Trophoblast cell (in vitro differentiated cells and primary cell): Measurements from ENCODE around the gene PRPF40A.

Experiments
- DNase-seq, 2 donors: peaks; one replicate each; pipeline ENCODE4 v3.0.0-alpha.2; 2016
- H2AFZ ChIP-seq: 2 replicates; pipeline ENCODE4 v1.6.1; 2013; ENCODE audit warnings: low read length, moderate library complexity, mild to moderate bottlenecking; ENCODE audit not compliant: insufficient read depth, poor library complexity
- H2AK5ac ChIP-seq: 2 replicates; pipeline ENCODE4 v1.6.1; 2013; ENCODE audit warnings: mild to moderate bottlenecking, low read length
- H2BK120ac ChIP-seq: 2 replicates; pipeline ENCODE4 v1.6.1; 2013; ENCODE audit warnings: low read length, mild to moderate bottlenecking, moderate library complexity; ENCODE audit not compliant: insufficient read depth, poor library complexity
- H2BK12ac ChIP-seq: 2 replicates; pipeline ENCODE4 v1.6.1; 2013; ENCODE audit warnings: mild to moderate bottlenecking, low read length, moderate library complexity
- H2BK5ac ChIP-seq: 2 replicates; pipeline ENCODE4 v1.6.1; 2013; ENCODE audit warnings: low read length, low read depth, moderate library complexity, mild to moderate bottlenecking; ENCODE audit not compliant: poor library complexity
- H3K14ac ChIP-seq: 2 replicates; pipeline ENCODE4 v1.6.1; 2013; ENCODE audit warnings: mild to moderate bottlenecking, low read length
- H3K18ac ChIP-seq: 2 replicates; pipeline ENCODE4 v1.6.1; 2013; ENCODE audit warnings: mild to moderate bottlenecking, low read length
- H3K23ac ChIP-seq: 2 replicates; pipeline ENCODE4 v1.6.1; 2013; ENCODE audit warnings: low read length
- H3K27ac ChIP-seq: 2 replicates; pipeline ENCODE4 v1.5.1; 2013; ENCODE audit warnings: low read depth, mild to moderate bottlenecking, inconsistent platforms, low read length, moderate library complexity
- H3K27me3 ChIP-seq: 2 replicates; pipeline ENCODE4 v1.6.1; 2013; ENCODE audit warnings: inconsistent platforms, mild to moderate bottlenecking, low read length, moderate library complexity; ENCODE audit not compliant: insufficient read depth
- H3K36me3 ChIP-seq, 2 experiments: 1 replicate in 1 of 2; 2 replicates in 1 of 2; pipeline ENCODE4 v1.6.1; 2013; ENCODE audit warnings: low read length in 2 of 2, mild to moderate bottlenecking in 2 of 2, moderate library complexity in 1 of 2; ENCODE audit not compliant: insufficient read depth in 2 of 2, control insufficient read depth in 1 of 2
- H3K4ac ChIP-seq: 2 replicates; pipeline ENCODE4 v1.6.1; 2013; ENCODE audit warnings: low read depth, mild to moderate bottlenecking, low read length, moderate library complexity
- H3K4me1 ChIP-seq, 2 experiments: 1 replicate in 1 of 2; 2 replicates in 1 of 2; pipeline ENCODE4 v1.6.1; 2013; ENCODE audit warnings: low read length in 2 of 2, mild to moderate bottlenecking in 2 of 2, moderate library complexity in 1 of 2; ENCODE audit not compliant: insufficient read depth in 2 of 2, control insufficient read depth in 1 of 2
- H3K4me2 ChIP-seq: 2 replicates; pipeline ENCODE4 v1.6.1; 2013; ENCODE audit warnings: inconsistent platforms, mild to moderate bottlenecking, low read length, moderate library complexity
- H3K4me3 ChIP-seq: 2 replicates; pipeline ENCODE4 v1.5.1; 2013; ENCODE audit warnings: mild to moderate bottlenecking, low read depth, low read length, inconsistent platforms
- H3K79me1 ChIP-seq: one replicate; pipeline ENCODE4 v1.6.1; 2013; ENCODE audit warnings: low read length
- H3K79me2 ChIP-seq: 2 replicates; pipeline ENCODE4 v1.6.1; 2013; ENCODE audit warnings: low read length, mild to moderate bottlenecking; ENCODE audit not compliant: control insufficient read depth, insufficient read depth, poor library complexity
- H3K9ac ChIP-seq: 2 replicates; pipeline ENCODE4 v1.6.1; 2013; ENCODE audit warnings: mild to moderate bottlenecking, low read length
- H3K9me3 ChIP-seq: 2 replicates; pipeline ENCODE4 v1.6.1; 2013; ENCODE audit warnings: low read depth, mild to moderate bottlenecking, control low read depth, inconsistent platforms, low read length; ENCODE audit not compliant: insufficient read depth
- H4K12ac ChIP-seq: 2 replicates; pipeline ENCODE4 v1.6.1; 2013; ENCODE audit warnings: low read depth, mild to moderate bottlenecking, low read length, moderate library complexity
- H4K8ac ChIP-seq: 2 replicates; pipeline ENCODE4 v1.6.1; 2013; ENCODE audit warnings: low read depth, mild to moderate bottlenecking, low read length, moderate library complexity
- H4K91ac ChIP-seq: one replicate; pipeline ENCODE4 v1.6.1; 2013; ENCODE audit warnings: low read depth, mild to moderate bottlenecking, low read length, moderate library complexity
- WGBS: extraction: QIAGEN DNeasy Blood & Tissue Kit; methylation state at CpG from one replicate; pipeline ENCODE4 v1.1.7; 2013; ENCODE audit warnings: missing lambda C conversion rate; ENCODE audit not compliant: insufficient read length, insufficient coverage; ENCODE audit errors: extremely low coverage; 5-methylcytosine and 5-hydroxymethylcytosine counted together

PRPF40A gene

DNA sequence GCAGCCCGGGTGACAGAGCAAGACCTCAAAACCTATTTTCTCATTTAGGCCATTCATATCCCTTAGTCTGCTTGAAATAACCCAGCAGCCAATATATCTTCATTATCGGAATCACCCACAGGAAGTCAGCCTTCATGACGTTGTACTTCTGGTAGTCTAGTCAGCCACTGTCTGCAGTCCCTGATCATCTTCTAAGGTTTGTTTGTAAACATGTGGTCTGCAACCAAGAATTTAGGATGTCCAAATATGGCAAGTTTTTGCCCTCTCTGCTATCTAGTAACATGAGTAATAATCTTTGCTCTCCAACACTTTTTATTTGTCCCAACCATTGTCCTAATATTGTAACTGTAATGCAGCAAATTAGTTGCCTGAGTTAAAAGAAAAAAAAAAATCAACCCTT is 92.5 kb downstream of the PRPF40A start:
- peaks cover 1% of the 10 kb centered on the region for H3K9me3 ChIP-seq
- H3K4ac ChIP-seq, result no peak overlapping the region
- H4K91ac ChIP-seq, result no peak overlapping the region
- H3K79me2 ChIP-seq, result no peaks in the 10 kb centered on the region
- no peak overlapping the region for H3K14ac ChIP-seq
- peaks cover 7 to 11% of the 10 kb centered on the region in 2 experiments for H3K4me1 ChIP-seq
- no peak overlapping the region for H2BK120ac ChIP-seq
- no peak overlapping the region for H3K4me3 ChIP-seq
- H3K23ac ChIP-seq, result no peak overlapping the region
- no peak overlapping the region for H2AK5ac ChIP-seq
- peak overlapping the region; percentile 13 for H4K8ac ChIP-seq
- H2BK12ac ChIP-seq, result no peak overlapping the region
- WGBS, result no CpG with 5 or more reads among the region's 3 CpGs
- peak overlapping the region; percentile 46 for H3K18ac ChIP-seq
- no peak overlapping the region for H4K12ac ChIP-seq
- no peak overlapping the region for H3K4me2 ChIP-seq
- H3K9ac ChIP-seq, result no peak overlapping the region
- H3K27ac ChIP-seq, result no peak overlapping the region
- peaks cover 5% of the 10 kb centered on the region for H3K79me1 ChIP-seq
- H3K27me3 ChIP-seq, result no peaks in the 10 kb centered on the region
- peaks cover 6 to 23% of the 10 kb centered on the region in 2 experiments for H3K36me3 ChIP-seq
- no peak overlapping the region for H2BK5ac ChIP-seq
- DNase-seq, result no peak
- H2AFZ ChIP-seq, result no peak overlapping the region

GRCh38 chr2:152623775-152624174 is 93.5 kb downstream of the PRPF40A start:
- Histone ChIP-seq H3K27me3 (no peaks in the 10 kb centered on the region), H2BK120ac (no peak overlapping the region), H3K79me2 (no peaks in the 10 kb centered on the region), H2BK12ac (no peak overlapping the region), H3K4ac (no peak overlapping the region), H4K12ac (no peak overlapping the region), H2AK5ac (no peak overlapping the region), H3K79me1 (peaks cover 5% of the 10 kb centered on the region), H3K27ac (peak overlapping the region; percentile 15), H3K9ac (no peak overlapping the region), H2AFZ (no peak overlapping the region), H4K8ac (no peak overlapping the region), H2BK5ac (no peak overlapping the region), H3K4me2 (no peak overlapping the region), H3K18ac (no peak overlapping the region), H3K4me1 (peaks cover 7 to 11% of the 10 kb centered on the region in 2 experiments), H3K14ac (no peak overlapping the region), H3K36me3 (peaks cover 9 to 27% of the 10 kb centered on the region in 2 experiments), H3K4me3 (no peak overlapping the region), H3K9me3 (peaks cover 1% of the 10 kb centered on the region), H3K23ac (no peak overlapping the region), H4K91ac (no peak overlapping the region)
- no CpG with 5 or more reads among the region's 2 CpGs for WGBS
- no peak for DNase-seq

GRCh38 chr2:152623076-152623740 is 94.1 kb downstream of the PRPF40A start:
- no CpG with 5 or more reads among the region's 13 CpGs for WGBS
- Histone ChIP-seq H3K79me2 (no peaks in the 10 kb centered on the region), H2BK5ac (peak overlapping the region; percentile 38), H4K8ac (no peak overlapping the region), H3K4me3 (no peak overlapping the region), H2BK12ac (no peak overlapping the region), H3K9ac (no peak overlapping the region), H2AFZ (no peak overlapping the region), H3K79me1 (peaks cover 5% of the 10 kb centered on the region), H3K4me1 (peaks cover 7 to 11% of the 10 kb centered on the region in 2 experiments), H3K14ac (no peak overlapping the region), H2BK120ac (no peak overlapping the region), H3K18ac (no peak overlapping the region), H2AK5ac (no peak overlapping the region), H3K4ac (no peak overlapping the region), H4K12ac (no peak overlapping the region), H4K91ac (no peak overlapping the region), H3K36me3 (peaks cover 10 to 25% of the 10 kb centered on the region in 2 experiments), H3K27ac (peak overlapping the region; percentile 20), H3K27me3 (no peaks in the 10 kb centered on the region), H3K4me2 (no peak overlapping the region), H3K9me3 (peaks cover 1% of the 10 kb centered on the region), H3K23ac (no peak overlapping the region)
- DNase-seq, result peak; percentile 15 to 69

- H2AFZ ChIP-seq, result no peak overlapping the region
- no peak overlapping the region for H3K4me3 ChIP-seq
- H3K27me3 ChIP-seq, result no peaks in the 10 kb centered on the region
- no peak overlapping the region for H4K91ac ChIP-seq
- no peaks in the 10 kb centered on the region for H3K79me2 ChIP-seq
- H3K4me1 ChIP-seq, result peaks cover 7 to 11% of the 10 kb centered on the region in 2 experiments
- peaks cover 10 to 21% of the 10 kb centered on the region in 2 experiments for H3K36me3 ChIP-seq
- H3K27ac ChIP-seq, result no peak overlapping the region
- no peak overlapping the region for H2BK120ac ChIP-seq
- no peak overlapping the region for H2BK5ac ChIP-seq
- DNase-seq, result no peak
- no peak overlapping the region for H3K18ac ChIP-seq
- H3K14ac ChIP-seq, result no peak overlapping the region
- WGBS, result no CpG with 5 or more reads among the region's 3 CpGs
- H3K4me2 ChIP-seq, result no peak overlapping the region
- H4K12ac ChIP-seq, result no peak overlapping the region
- no peak overlapping the region for H3K4ac ChIP-seq
- H2AK5ac ChIP-seq, result no peak overlapping the region
- H3K9me3 ChIP-seq, result peaks cover 1% of the 10 kb centered on the region
- no peak overlapping the region for H3K9ac ChIP-seq
- no peak overlapping the region for H2BK12ac ChIP-seq
- no peak overlapping the region for H3K23ac ChIP-seq
- H4K8ac ChIP-seq, result no peak overlapping the region
- peaks cover 5% of the 10 kb centered on the region for H3K79me1 ChIP-seq
Observed at GRCh38 chr2:152622219-152622618, 95.0 kb downstream of the PRPF40A start.
